Lung (tissue), 12 donors: ENCODE results near the gene GOLPH3. TPM values are rescaled to one million over a fixed set of nuclear protein-coding genes. Genes with fewer than 3 reads are reported as not detected.
"Not testable (repeated sequence)": the region's sequence is repeated elsewhere in the genome, so short reads cannot be mapped to it uniquely, and the experiment has no call there.

Experiments used
- ATAC-seq: fragments of 200-7000 bp; cut with Tn5 transposase; one replicate; pipeline ENCODE4 v1.9.1; 2020; ENCODE audit warnings: moderate number of reproducible peaks; ENCODE audit not compliant: insufficient read depth, low FRiP score
- DNase-seq, 3 donors: peaks; one replicate each; pipeline ENCODE4 v3.0.0-alpha.2; 2013 to 2017
- H3K27ac ChIP-seq, 2 donors: one replicate each; pipeline ENCODE4 v1.5.1; 2013; ENCODE audit warnings: mild to moderate bottlenecking in 2 of 2, moderate library complexity in 2 of 2, control low read depth in 1 of 2, inconsistent platforms in 1 of 2, low read depth in 1 of 2, low read length in 1 of 2
- H3K27me3 ChIP-seq, 3 donors: one replicate each; pipeline ENCODE4 v1.5.1; 2013; ENCODE audit warnings: low read length in 2 of 3; ENCODE audit not compliant: control insufficient read depth in 3 of 3, insufficient read depth in 3 of 3
- H3K36me3 ChIP-seq, 4 donors: one replicate each; pipeline ENCODE4 v1.5.1; 2013; ENCODE audit warnings: low read length in 4 of 4, mild to moderate bottlenecking in 1 of 4, moderate library complexity in 1 of 4; ENCODE audit not compliant: control insufficient read depth in 4 of 4, insufficient read depth in 4 of 4
- H3K4me1 ChIP-seq, 5 donors: one replicate each; pipeline ENCODE4 v1.5.1; 2013; ENCODE audit warnings: low read length in 5 of 5, mild to moderate bottlenecking in 2 of 5, moderate library complexity in 1 of 5; ENCODE audit not compliant: control insufficient read depth in 5 of 5, insufficient read depth in 5 of 5
- H3K4me3 ChIP-seq: one replicate; pipeline ENCODE4 v1.5.1; 2013; ENCODE audit warnings: mild to moderate bottlenecking, control low read depth, moderate library complexity
- H3K9ac ChIP-seq, 2 donors: one replicate each; pipeline ENCODE4 v1.5.1; 2013; ENCODE audit warnings: low read length in 2 of 2, control low read depth in 1 of 2; ENCODE audit not compliant: insufficient read depth in 1 of 2
- H3K9me3 ChIP-seq, 4 donors: one replicate each; pipeline ENCODE4 v1.5.1; 2013; ENCODE audit warnings: low read length in 3 of 4, mild to moderate bottlenecking in 1 of 4, moderate library complexity in 1 of 4; ENCODE audit not compliant: control insufficient read depth in 4 of 4, insufficient read depth in 3 of 4
- CTCF ChIP-seq: IDR thresholded peaks from 2 replicates; pipeline ENCODE4 v1.5.1; 2012; ENCODE audit warnings: mild to moderate bottlenecking; ENCODE audit errors: control extremely low read depth, extremely low read depth
- WGBS, 2 donors: extraction: QIAGEN DNeasy Blood & Tissue Kit; methylation state at CpG; one replicate each; pipeline ENCODE4 v1.1.7; 2013; 5-methylcytosine and 5-hydroxymethylcytosine counted together
- polyA plus RNA-seq, 2 donors: library from polyadenylated mRNA; stranded (reverse); fragments of 200-250 nt; gene quantifications; one replicate each; pipeline ENCODE4 v1.2.1, GENCODE V29; 2013
- total RNA-seq, 2 donors: library from RNA; depleted of rRNA in 1 of 2; stranded (reverse); fragments of >200 nt in 1 of 2; gene quantifications; one replicate each; pipeline ENCODE4 v1.2.1, GENCODE V29; 2014 to 2021
- donor health status: control.
- donor health status: control.
- donor health status: Bipolar disorder and iron deficiency.
- donor health status: healthy.
- donor health status: DM: yes; HTN: yes; CAD: no.

Gene GOLPH3
- total and polyA plus RNA-seq, 4 donors = 52.2 to 112 (median 69.9) TPM

DNA sequence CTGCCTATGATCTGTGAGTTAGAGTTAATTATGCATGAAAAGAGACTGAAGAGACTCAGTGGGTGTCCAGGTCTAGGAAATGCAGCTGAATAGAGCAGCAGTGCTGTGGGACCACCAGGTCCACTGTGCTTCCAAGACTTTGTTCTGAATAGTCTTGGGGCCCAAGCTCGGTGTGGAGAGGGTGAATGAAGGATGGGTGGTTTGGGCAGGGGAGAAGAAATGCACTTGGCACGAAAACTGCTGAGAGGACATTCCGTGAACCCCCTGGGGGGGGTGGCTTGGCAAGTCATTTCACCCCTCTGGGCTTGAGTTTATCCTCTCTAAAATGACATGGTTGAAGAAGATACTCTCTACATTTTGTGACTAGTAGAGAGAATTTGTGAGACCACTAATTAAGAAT, 36.0 kb upstream of the GOLPH3 start:
- no peak overlapping the region for H3K9ac ChIP-seq
- H3K27ac ChIP-seq = no peak overlapping the region
- H3K4me1 ChIP-seq = no peaks in the 10 kb centered on the region
- H3K9me3 ChIP-seq = no peaks in the 10 kb centered on the region
- H3K4me3 ChIP-seq = no peak overlapping the region
- no peaks in the 10 kb centered on the region for H3K36me3 ChIP-seq
- 91% methylated on average over 3 of the region's 3 CpGs for WGBS, 2 donors
- ATAC-seq (no peak), DNase-seq (no peak)
- no peaks in the 10 kb centered on the region for H3K27me3 ChIP-seq
- no peak for TF ChIP-seq CTCF

DNA sequence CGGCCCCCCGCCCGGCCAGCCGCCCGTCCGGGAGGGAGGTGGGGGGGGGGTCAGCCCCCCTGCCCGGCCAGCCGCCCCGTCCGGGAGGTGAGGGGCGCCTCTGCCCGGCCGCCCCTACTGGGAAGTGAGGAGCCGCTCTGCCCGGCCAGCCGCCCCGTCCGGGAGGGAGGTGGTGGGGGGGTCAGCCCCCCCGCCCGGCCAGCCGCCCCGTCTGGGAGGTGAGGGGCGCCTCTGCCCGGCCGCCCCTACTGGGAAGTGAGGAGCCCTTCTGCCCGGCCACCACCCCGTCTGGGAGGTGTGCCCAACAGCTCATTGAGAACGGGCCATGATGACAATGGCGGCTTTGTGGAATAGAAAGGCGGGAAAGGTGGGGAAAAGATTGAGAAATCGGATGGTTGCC, 34.7 kb upstream of the GOLPH3 start:
- not testable (repeated sequence) for H3K9ac ChIP-seq, H3K9me3 ChIP-seq, DNase-seq, H3K27ac ChIP-seq, H3K36me3 ChIP-seq, H3K27me3 ChIP-seq, H3K4me3 ChIP-seq, H3K4me1 ChIP-seq, ATAC-seq
- 91 to 97% methylated on average over 4 to 19 of the region's 31 CpGs for WGBS, 2 donors

DNA sequence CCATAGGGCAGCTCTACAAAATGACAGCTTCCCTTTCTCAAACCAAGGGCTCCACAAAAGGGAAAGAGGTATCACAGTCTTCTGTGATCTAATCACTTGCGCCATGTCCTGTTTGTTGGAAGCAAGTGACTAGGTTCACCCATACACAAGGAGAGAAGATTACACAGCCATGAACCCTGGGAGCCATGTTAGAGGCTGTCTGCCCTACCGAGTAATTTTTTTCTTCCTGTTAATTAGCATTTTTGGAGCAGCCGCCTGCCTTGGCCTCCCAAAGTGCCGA, 33.2 kb upstream of the GOLPH3 start:
- Histone ChIP-seq H3K4me3 (no peak overlapping the region), H3K4me1 (peaks cover 0 to 3% (median 0%) of the 10 kb centered on the region in 5 donors), H3K27ac (no peak overlapping the region), H3K9ac (no peak overlapping the region), H3K27me3 (no peaks in the 10 kb centered on the region), H3K9me3 (no peaks in the 10 kb centered on the region), H3K36me3 (no peaks in the 10 kb centered on the region)
- WGBS, 2 donors = 83 to 89% methylated on average over 4 of the region's 4 CpGs
- DNase-seq (no peak), ATAC-seq (no peak)
- no peak for TF ChIP-seq CTCF

- Histone ChIP-seq H3K36me3 (no peaks in the 10 kb centered on the region), H3K27me3 (no peaks in the 10 kb centered on the region), H3K4me3 (no peak overlapping the region), H3K9me3 (no peaks in the 10 kb centered on the region), H3K27ac (no peak overlapping the region), H3K4me1 (peaks cover 0 to 3% (median 0%) of the 10 kb centered on the region in 5 donors), H3K9ac (no peak overlapping the region)
- no peak for TF ChIP-seq CTCF
- ATAC-seq (no peak), DNase-seq (no peak)
- WGBS, 2 donors = 83 to 91% methylated on average over 13 of the region's 13 CpGs
Observed at GRCh38 chr5:32206509-32207354, 32.6 kb upstream of the GOLPH3 start.
